LNCaP clone FGC (cell line): ENCODE measurements around the gene DFFA.

ENCODE experiments used
- DNase-seq: peaks from one replicate; pipeline ENCODE4 v3.0.0-alpha.2; 2011; ENCODE audit warnings: low read depth
- H3K4me3 ChIP-seq: 2 replicates; pipeline ENCODE4 v1.5.1; 2011; ENCODE audit warnings: mild to moderate bottlenecking, low read depth, low read length, control low read depth
- TF ChIP-seq, protein P1 (sequence below): IDR thresholded peaks from 2 replicates; pipeline ENCODE4 v1.5.1; 2012; ENCODE audit warnings: mild to moderate bottlenecking; ENCODE audit not compliant: control insufficient read depth, insufficient read depth; ENCODE audit errors: extremely low read depth

Gene DFFA

DNA sequence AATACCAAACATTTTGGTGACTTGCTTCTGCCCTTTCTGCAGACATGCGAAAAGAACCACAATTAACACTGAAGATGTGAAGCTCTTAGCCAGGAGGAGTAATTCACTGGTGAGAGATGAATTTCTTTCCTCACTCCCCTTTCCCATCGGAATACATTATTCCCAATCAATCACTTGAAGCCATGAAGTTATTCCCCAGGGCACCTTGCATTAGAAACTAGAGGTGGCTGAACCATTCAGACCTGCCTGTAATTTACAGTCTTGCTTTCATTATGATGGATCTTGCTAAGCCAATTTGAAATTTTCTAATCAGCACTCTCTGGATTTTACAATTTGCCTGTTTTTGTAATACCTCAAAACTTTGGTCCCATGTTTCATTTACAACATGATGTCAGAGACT lies 32.0 kb downstream of the DFFA start:
- TF ChIP-seq, protein P1, sequence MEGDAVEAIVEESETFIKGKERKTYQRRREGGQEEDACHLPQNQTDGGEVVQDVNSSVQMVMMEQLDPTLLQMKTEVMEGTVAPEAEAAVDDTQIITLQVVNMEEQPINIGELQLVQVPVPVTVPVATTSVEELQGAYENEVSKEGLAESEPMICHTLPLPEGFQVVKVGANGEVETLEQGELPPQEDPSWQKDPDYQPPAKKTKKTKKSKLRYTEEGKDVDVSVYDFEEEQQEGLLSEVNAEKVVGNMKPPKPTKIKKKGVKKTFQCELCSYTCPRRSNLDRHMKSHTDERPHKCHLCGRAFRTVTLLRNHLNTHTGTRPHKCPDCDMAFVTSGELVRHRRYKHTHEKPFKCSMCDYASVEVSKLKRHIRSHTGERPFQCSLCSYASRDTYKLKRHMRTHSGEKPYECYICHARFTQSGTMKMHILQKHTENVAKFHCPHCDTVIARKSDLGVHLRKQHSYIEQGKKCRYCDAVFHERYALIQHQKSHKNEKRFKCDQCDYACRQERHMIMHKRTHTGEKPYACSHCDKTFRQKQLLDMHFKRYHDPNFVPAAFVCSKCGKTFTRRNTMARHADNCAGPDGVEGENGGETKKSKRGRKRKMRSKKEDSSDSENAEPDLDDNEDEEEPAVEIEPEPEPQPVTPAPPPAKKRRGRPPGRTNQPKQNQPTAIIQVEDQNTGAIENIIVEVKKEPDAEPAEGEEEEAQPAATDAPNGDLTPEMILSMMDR = no peak
- no peak for DNase-seq
- H3K4me3 ChIP-seq = no peak overlapping the region

GRCh38 chr1:10438677-10439163 lies 33.6 kb downstream of the DFFA start:
- TF ChIP-seq, protein P1 = no peak
- peak; percentile 63 for DNase-seq
- no peak overlapping the region for H3K4me3 ChIP-seq

DNA sequence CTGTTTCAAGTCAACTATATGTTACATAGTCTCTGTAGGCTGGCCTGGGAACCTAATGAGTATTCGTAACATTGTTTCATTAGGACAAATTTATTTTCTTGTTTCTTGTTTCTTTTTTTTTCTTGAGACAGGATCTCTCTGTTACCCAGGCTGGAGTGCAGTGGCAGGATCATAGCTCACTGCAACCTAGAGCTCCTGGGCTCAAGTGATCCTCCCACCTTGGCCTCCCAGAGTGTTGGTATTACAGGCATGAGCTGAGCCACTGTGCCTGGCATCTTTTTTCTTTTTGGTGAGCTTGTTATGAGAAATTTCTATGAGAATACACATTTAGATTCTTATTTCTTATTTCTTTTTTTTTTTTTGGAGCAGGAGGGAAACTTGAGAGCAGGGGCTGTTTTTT lies 35.3 kb downstream of the DFFA start:
- no peak overlapping the region for H3K4me3 ChIP-seq
- TF ChIP-seq, protein P1 = no peak
- no peak for DNase-seq

- H3K4me3 ChIP-seq = no peak overlapping the region
- no peak for DNase-seq
- TF ChIP-seq, protein P1 = no peak
Observed at GRCh38 chr1:10434590-10434989, 37.7 kb downstream of the DFFA start.

DNA sequence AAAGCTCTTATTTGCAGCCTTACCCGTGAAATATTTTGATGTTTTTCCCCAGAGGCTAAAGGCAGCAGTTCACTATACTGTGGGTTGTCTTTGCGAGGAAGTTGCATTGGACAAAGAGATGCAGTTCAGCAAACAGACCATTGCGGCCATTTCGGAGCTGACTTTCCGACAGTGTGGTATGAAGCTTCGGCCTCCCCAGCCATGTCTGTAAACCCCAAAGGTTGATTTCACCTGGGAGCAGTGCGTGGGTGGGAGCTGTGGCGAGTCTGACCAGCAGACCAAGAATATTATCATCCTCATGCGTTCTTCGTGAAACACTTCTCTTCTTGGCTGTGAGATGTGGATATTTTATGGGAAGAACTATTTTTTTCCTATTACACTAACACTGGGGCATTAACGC lies 38.5 kb downstream of the DFFA start:
- H3K4me3 ChIP-seq = no peak overlapping the region
- DNase-seq = no peak

GRCh38 chr1:10432910-10433700 lies 39.2 kb downstream of the DFFA start:
- TF ChIP-seq, protein P1 = no peak
- no peak for DNase-seq
- H3K4me3 ChIP-seq = no peak overlapping the region

More for the DNA sequence above, 38.5 kb downstream of the DFFA start:
- TF ChIP-seq, protein P1 = no peak
